Measurements from ENCODE around the gene TRIAP1.
A peak's percentile ranks its signal among the peaks of the same experiment; 100 is the strongest.
"Not testable (repeated sequence)": the region's sequence is repeated elsewhere in the genome, so short reads cannot be mapped to it uniquely, and the experiment has no call there.

The TRIAP1 gene

GRCh38 chr12:120453977-120454376 is 7.8 kb upstream of the TRIAP1 start:
- no peak overlapping the region for H2BK12ac ChIP-seq (ENCODE audit: low read length)

GRCh38 chr12:120453060-120453750 is 7.0 kb upstream of the TRIAP1 start:
- DNase-seq = no peak
- H3K4ac ChIP-seq (ENCODE audit: low read depth, low read length) = no peak overlapping the region
- WGBS (ENCODE audit: extremely low coverage, insufficient coverage, insufficient read length) = no CpG with 5 or more reads among the region's 3 CpGs
- no peak overlapping the region for H3K23ac ChIP-seq (ENCODE audit: low read length)
- H2BK12ac ChIP-seq (ENCODE audit: low read length) = no peak overlapping the region
- H3K4me3 ChIP-seq (ENCODE audit: low read depth, low read length) = no peak overlapping the region
- no peaks in the 10 kb centered on the region for H3K79me1 ChIP-seq (ENCODE audit: low read length)
- no peak overlapping the region for H3K18ac ChIP-seq (ENCODE audit: low read length)
- H4K12ac ChIP-seq (ENCODE audit: low read depth, low read length) = no peak overlapping the region
- no peaks in the 10 kb centered on the region for H3K27me3 ChIP-seq (ENCODE audit: insufficient read depth, low read length)
- H2AK5ac ChIP-seq (ENCODE audit: low read length) = no peak overlapping the region
- no peak overlapping the region for H3K27ac ChIP-seq (ENCODE audit: low read depth, low read length)
- no peak overlapping the region for H3K14ac ChIP-seq (ENCODE audit: low read length)
- no peaks in the 10 kb centered on the region for H3K79me2 ChIP-seq (ENCODE audit: control insufficient read depth, insufficient read depth, low read length, poor library complexity)
- peaks cover 28 to 47% of the 10 kb centered on the region in 2 experiments for H3K36me3 ChIP-seq (ENCODE audit: control insufficient read depth in 1 of 2, insufficient read depth in 2 of 2, low read length in 2 of 2)
- no peak overlapping the region for H2AFZ ChIP-seq (ENCODE audit: insufficient read depth, low read length, poor library complexity)
- H2BK120ac ChIP-seq (ENCODE audit: insufficient read depth, low read length, poor library complexity) = no peak overlapping the region
- no peak overlapping the region for H4K8ac ChIP-seq (ENCODE audit: low read depth, low read length)
- no peaks in the 10 kb centered on the region for H3K4me1 ChIP-seq (ENCODE audit: control insufficient read depth in 1 of 2, insufficient read depth in 2 of 2, low read length in 2 of 2)
- H4K91ac ChIP-seq (ENCODE audit: low read depth, low read length) = no peak overlapping the region
- no peak overlapping the region for H3K4me2 ChIP-seq (ENCODE audit: low read length)
- no peak overlapping the region for H2BK5ac ChIP-seq (ENCODE audit: low read depth, low read length, poor library complexity)
- H3K9ac ChIP-seq (ENCODE audit: low read length) = no peak overlapping the region
- H3K9me3 ChIP-seq (ENCODE audit: insufficient read depth, low read depth, low read length) = no peaks in the 10 kb centered on the region

More at GRCh38 chr12:120453977-120454376, 7.8 kb upstream of the TRIAP1 start:
- no peak overlapping the region for H3K18ac ChIP-seq (ENCODE audit: low read length)
- no peak overlapping the region for H3K14ac ChIP-seq (ENCODE audit: low read length)
- no peaks in the 10 kb centered on the region for H3K9me3 ChIP-seq (ENCODE audit: insufficient read depth, low read depth, low read length)
- peaks cover 34 to 51% of the 10 kb centered on the region in 2 experiments for H3K36me3 ChIP-seq (ENCODE audit: control insufficient read depth in 1 of 2, insufficient read depth in 2 of 2, low read length in 2 of 2)
- H2BK120ac ChIP-seq (ENCODE audit: insufficient read depth, low read length, poor library complexity) = no peak overlapping the region
- no peak overlapping the region for H2AK5ac ChIP-seq (ENCODE audit: low read length)
- WGBS (ENCODE audit: extremely low coverage, insufficient coverage, insufficient read length) = no CpG with 5 or more reads among the region's 4 CpGs
- H4K8ac ChIP-seq (ENCODE audit: low read depth, low read length) = no peak overlapping the region
- no peaks in the 10 kb centered on the region for H3K79me1 ChIP-seq (ENCODE audit: low read length)
- H4K12ac ChIP-seq (ENCODE audit: low read depth, low read length) = no peak overlapping the region
- no peak overlapping the region for H3K23ac ChIP-seq (ENCODE audit: low read length)
- no peak overlapping the region for H3K4me2 ChIP-seq (ENCODE audit: low read length)
- H2BK5ac ChIP-seq (ENCODE audit: low read depth, low read length, poor library complexity) = no peak overlapping the region
- H3K27ac ChIP-seq (ENCODE audit: low read depth, low read length) = no peak overlapping the region
- H3K4me3 ChIP-seq (ENCODE audit: low read depth, low read length) = no peak overlapping the region
- no peak overlapping the region for H4K91ac ChIP-seq (ENCODE audit: low read depth, low read length)
- peak in 1 of 2 donors; percentile 55 for DNase-seq
- no peaks in the 10 kb centered on the region for H3K27me3 ChIP-seq (ENCODE audit: insufficient read depth, low read length)
- no peak overlapping the region for H3K4ac ChIP-seq (ENCODE audit: low read depth, low read length)
- H2AFZ ChIP-seq (ENCODE audit: insufficient read depth, low read length, poor library complexity) = no peak overlapping the region
- H3K9ac ChIP-seq (ENCODE audit: low read length) = no peak overlapping the region
- H3K4me1 ChIP-seq (ENCODE audit: control insufficient read depth in 1 of 2, insufficient read depth in 2 of 2, low read length in 2 of 2) = no peaks in the 10 kb centered on the region
- no peaks in the 10 kb centered on the region for H3K79me2 ChIP-seq (ENCODE audit: control insufficient read depth, insufficient read depth, low read length, poor library complexity)

- not testable (repeated sequence) for H3K23ac ChIP-seq (ENCODE audit: low read length); H3K14ac ChIP-seq (ENCODE audit: low read length); H3K27ac ChIP-seq (ENCODE audit: low read depth, low read length); H3K79me1 ChIP-seq (ENCODE audit: low read length); H3K4me2 ChIP-seq (ENCODE audit: low read length); H2BK12ac ChIP-seq (ENCODE audit: low read length); H3K18ac ChIP-seq (ENCODE audit: low read length); H3K4me1 ChIP-seq (ENCODE audit: control insufficient read depth in 1 of 2, insufficient read depth in 2 of 2, low read length in 2 of 2); H2AK5ac ChIP-seq (ENCODE audit: low read length); DNase-seq; H3K9ac ChIP-seq (ENCODE audit: low read length); H2BK5ac ChIP-seq (ENCODE audit: low read depth, low read length, poor library complexity); H2AFZ ChIP-seq (ENCODE audit: insufficient read depth, low read length, poor library complexity); H4K8ac ChIP-seq (ENCODE audit: low read depth, low read length); H4K91ac ChIP-seq (ENCODE audit: low read depth, low read length); H3K27me3 ChIP-seq (ENCODE audit: insufficient read depth, low read length); H4K12ac ChIP-seq (ENCODE audit: low read depth, low read length); H3K79me2 ChIP-seq (ENCODE audit: control insufficient read depth, insufficient read depth, low read length, poor library complexity); H3K4me3 ChIP-seq (ENCODE audit: low read depth, low read length); H2BK120ac ChIP-seq (ENCODE audit: insufficient read depth, low read length, poor library complexity); H3K4ac ChIP-seq (ENCODE audit: low read depth, low read length); H3K9me3 ChIP-seq (ENCODE audit: insufficient read depth, low read depth, low read length)
- peaks cover 23 to 42% of the 10 kb centered on the region in 2 experiments for H3K36me3 ChIP-seq (ENCODE audit: control insufficient read depth in 1 of 2, insufficient read depth in 2 of 2, low read length in 2 of 2)
- no CpG with 5 or more reads among the region's 5 CpGs for WGBS (ENCODE audit: extremely low coverage, insufficient coverage, insufficient read length)
Observed at GRCh38 chr12:120452524-120452923, 6.3 kb upstream of the TRIAP1 start.

GRCh38 chr12:120447992-120448391 is 1.8 kb upstream of the TRIAP1 start:
- H3K79me2 ChIP-seq (ENCODE audit: control insufficient read depth, insufficient read depth, low read length, poor library complexity) = peaks cover 12% of the 10 kb centered on the region
- H3K23ac ChIP-seq (ENCODE audit: low read length) = no peak overlapping the region
- H3K4ac ChIP-seq (ENCODE audit: low read depth, low read length) = peak overlapping the region; percentile 83
- H3K4me3 ChIP-seq (ENCODE audit: low read depth, low read length) = no peak overlapping the region
- peaks cover 7 to 33% of the 10 kb centered on the region in 2 experiments for H3K36me3 ChIP-seq (ENCODE audit: control insufficient read depth in 1 of 2, insufficient read depth in 2 of 2, low read length in 2 of 2)
- no peaks in the 10 kb centered on the region for H3K27me3 ChIP-seq (ENCODE audit: insufficient read depth, low read length)
- no peak overlapping the region for H4K91ac ChIP-seq (ENCODE audit: low read depth, low read length)
- H2BK120ac ChIP-seq (ENCODE audit: insufficient read depth, low read length, poor library complexity) = no peak overlapping the region
- peaks cover 4 to 6% of the 10 kb centered on the region in 2 experiments for H3K4me1 ChIP-seq (ENCODE audit: control insufficient read depth in 1 of 2, insufficient read depth in 2 of 2, low read length in 2 of 2)
- H2AFZ ChIP-seq (ENCODE audit: insufficient read depth, low read length, poor library complexity) = no peak overlapping the region
- WGBS (ENCODE audit: extremely low coverage, insufficient coverage, insufficient read length) = no CpG with 5 or more reads among the region's 4 CpGs
- H3K79me1 ChIP-seq (ENCODE audit: low read length) = peaks cover 7% of the 10 kb centered on the region
- no peak overlapping the region for H2BK12ac ChIP-seq (ENCODE audit: low read length)
- H3K14ac ChIP-seq (ENCODE audit: low read length) = no peak overlapping the region
- no peak overlapping the region for H3K4me2 ChIP-seq (ENCODE audit: low read length)
- H4K12ac ChIP-seq (ENCODE audit: low read depth, low read length) = no peak overlapping the region
- H2BK5ac ChIP-seq (ENCODE audit: low read depth, low read length, poor library complexity) = no peak overlapping the region
- no peak overlapping the region for H3K9ac ChIP-seq (ENCODE audit: low read length)
- no peak overlapping the region for H4K8ac ChIP-seq (ENCODE audit: low read depth, low read length)
- no peak overlapping the region for H3K18ac ChIP-seq (ENCODE audit: low read length)
- no peak for DNase-seq
- H3K9me3 ChIP-seq (ENCODE audit: insufficient read depth, low read depth, low read length) = no peaks in the 10 kb centered on the region
- H3K27ac ChIP-seq (ENCODE audit: low read depth, low read length) = no peak overlapping the region
- no peak overlapping the region for H2AK5ac ChIP-seq (ENCODE audit: low read length)

Data from trophoblast cell (in vitro differentiated cells and primary cell).